DMS79 treated with DMSO at 0.1 percent for 48 hours (cell line): Measurements from ENCODE around the gene LMX1B.
"Not testable (repeated sequence)": the region's sequence is repeated elsewhere in the genome, so short reads cannot be mapped to it uniquely, and the experiment has no call there.

Experiments used
- DNase-seq: peaks from one replicate; lab custom pipeline; 2025; lab: John Stamatoyannopoulos, UW

Gene LMX1B

GRCh38 chr9:126697330-126697729 lies 83.6 kb downstream of the LMX1B start:
- no peak for DNase-seq

- DNase-seq, result no peak
Measured at GRCh38 chr9:126698251-126698650, 84.5 kb downstream of the LMX1B start.

- DNase-seq, result no peak
Measured at GRCh38 chr9:126698756-126699155, 85.0 kb downstream of the LMX1B start.

DNA sequence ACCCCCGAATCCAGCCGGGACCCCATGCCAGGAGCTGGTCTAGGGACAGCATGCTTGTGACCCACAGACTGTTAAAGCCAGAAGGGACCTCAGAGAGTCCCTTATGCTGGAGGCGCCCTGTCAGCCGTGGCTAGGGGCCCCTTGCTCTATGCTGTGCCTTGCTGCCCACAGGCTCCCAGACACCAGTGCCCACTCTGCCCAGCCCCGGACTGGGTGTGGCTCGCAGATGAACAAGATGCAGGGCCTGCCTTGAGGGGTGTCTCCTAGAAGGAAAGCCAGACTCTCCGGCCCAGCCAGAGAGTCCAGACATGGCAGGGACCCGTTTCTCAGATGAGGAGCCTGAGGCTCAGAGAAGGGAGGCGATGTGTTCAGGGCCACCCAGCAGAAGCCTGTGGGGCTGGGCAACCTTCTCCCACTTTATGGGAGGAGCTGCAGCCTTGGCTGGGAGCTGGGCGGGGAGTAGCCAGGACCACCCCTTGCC lies 85.7 kb downstream of the LMX1B start:
- DNase-seq, result no peak

GRCh38 chr9:126700296-126700695 lies 86.6 kb downstream of the LMX1B start:
- DNase-seq, result no peak

DNA sequence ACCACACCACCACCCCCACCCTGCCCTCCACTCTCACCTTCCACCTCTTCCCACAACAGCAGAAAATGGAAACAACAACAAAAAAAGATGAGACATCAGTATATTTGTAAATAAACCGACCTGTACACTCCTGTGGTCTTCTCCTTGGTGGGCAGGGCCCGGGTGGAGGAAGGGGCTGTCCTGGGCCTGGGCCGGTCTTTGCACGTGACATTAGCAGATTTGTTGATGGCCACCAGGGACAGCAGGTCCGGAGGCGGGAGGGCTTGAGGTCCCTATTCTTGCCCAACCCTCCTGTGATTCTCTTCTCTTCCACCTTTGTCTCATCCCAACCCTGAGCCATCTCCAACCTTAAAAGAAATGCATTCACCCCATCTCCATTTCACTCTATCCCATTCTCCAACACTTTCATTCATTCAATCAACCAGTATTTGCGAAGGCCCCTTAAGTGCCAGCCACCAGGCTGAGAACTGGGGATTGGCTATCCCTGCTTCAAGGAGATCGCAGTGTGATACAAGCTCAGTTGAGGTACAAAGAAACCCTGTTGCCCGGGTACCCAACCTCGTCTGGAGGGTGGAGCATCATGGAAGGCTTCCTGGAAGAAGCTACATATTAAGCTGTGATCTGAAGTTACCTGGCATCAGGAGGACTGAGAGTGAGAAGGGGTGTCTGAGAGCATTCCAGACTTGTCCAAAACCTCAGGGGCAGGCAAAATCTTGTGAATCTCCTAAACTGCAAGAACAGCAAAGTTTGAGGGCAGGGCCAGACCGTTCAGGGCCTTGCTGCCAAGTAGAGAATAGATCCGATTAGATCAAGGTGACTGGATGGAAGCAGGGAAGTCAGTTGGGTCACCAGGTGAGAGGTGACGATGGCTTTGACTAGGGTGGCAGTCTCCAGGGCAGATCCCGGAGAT lies 87.4 kb downstream of the LMX1B start:
- DNase-seq, result no peak

DNA sequence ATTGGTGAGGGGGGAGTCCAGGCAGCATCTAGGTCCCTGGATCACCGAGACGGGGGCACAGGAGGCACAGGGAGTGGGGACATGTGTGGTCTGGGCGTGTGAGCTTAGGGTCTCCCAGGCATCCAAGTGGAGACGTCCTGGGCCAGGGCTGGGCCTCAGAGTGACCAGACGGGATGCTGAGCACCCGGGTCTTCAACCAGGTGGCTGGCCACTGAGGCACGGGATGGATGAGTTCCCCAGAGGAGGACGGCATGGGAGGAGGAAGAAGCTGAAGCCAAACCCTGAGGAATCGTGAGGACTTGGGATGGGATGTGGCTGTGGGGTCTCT lies 88.0 kb downstream of the LMX1B start:
- no peak for DNase-seq

- DNase-seq, result no peak
Measured at GRCh38 chr9:126702151-126703001, 88.6 kb downstream of the LMX1B start.

DNA sequence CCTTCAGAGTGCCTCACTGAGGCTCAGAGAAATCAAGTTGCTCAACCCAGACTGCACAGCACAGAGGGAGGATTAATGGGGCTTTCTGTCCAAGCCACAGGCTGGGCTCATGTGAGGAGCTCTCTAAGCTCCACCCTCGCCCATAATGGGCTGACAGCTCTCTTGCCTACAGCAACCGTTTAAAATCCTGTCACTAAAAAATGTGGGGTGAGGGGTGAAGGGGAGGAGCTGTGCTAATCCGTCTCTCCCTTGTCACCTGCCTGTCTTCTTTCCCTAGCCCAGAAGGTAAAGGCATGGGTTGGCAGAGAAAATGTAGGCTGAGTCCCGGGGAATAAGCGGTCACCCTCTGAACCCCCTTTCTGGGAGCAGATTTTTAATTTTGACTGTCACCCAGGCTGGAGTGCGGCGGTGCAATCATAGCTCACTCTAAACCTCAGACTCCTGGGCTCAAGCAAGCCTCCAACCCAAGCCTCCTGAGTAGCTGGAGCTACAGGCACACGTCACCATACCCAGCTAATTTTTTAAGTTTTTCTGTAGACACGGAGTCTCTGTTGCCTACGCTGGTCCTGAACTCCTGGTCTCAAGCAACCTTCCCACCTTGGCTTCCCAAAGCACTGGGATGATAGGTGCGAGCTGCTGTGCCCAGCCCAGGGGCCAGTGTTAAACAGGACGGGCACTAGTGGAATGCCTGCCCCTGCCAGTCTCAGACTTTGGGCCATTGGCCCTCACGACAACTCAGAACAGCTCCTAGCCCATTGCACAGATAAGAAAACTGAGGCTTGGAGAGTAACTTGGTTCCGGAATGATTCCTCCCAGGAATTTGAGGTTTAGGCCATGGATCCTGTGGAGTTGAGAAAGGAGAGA lies 89.5 kb downstream of the LMX1B start:
- no peak for DNase-seq

DNA sequence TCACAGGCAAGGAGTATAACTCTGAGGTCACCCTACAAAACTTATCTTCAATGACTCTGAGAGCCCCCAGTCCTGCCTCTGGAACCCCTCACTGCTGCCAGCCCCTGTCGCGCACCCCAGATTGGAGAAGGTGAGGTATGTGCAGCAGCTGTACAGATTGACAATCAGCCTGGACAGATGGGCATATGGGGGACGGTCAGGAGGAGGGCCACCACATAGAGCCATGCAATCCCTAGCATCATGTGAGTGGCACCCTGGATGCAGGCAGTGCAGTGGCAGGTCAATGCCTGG lies 90.1 kb downstream of the LMX1B start:
- DNase-seq, result no peak

DNA sequence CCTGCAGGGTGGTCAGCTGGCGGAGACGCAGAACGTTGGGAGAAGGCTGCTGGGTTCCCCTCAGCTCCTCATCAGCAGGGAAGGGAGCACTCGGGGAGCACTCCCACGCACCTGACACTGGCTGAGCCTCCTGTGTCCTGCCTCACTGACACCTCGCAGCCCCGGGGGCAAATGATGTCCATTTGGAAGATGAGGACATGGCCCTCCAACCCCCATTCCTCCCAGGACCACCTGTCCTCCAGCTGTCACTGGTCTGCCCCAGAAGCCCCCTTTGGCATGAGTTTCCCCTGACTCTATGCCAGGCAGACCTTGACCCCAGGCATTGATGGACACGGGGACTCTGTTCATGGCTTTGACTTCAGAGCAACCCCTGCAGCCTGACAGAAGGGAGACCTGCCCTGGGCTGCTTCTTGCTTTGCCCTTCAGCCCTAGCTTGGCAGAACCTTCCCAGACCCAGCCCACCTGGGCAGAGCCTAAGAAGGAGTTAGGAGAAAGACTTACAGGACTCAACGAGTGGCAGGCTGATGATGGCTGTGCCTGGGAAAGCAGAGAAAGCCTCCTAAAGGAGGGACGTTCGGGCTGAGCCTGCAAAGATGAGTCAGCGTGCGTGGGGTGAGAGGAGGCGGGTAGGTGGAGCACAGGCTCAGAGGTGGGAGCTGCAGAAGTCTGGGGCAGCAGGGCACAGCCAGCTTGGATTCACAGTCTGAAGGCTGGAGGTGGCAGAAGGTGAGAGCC lies 90.6 kb downstream of the LMX1B start:
- no peak for DNase-seq

- peak; percentile 27 for DNase-seq
Measured at GRCh38 chr9:126704892-126705766, 91.4 kb downstream of the LMX1B start.

DNA sequence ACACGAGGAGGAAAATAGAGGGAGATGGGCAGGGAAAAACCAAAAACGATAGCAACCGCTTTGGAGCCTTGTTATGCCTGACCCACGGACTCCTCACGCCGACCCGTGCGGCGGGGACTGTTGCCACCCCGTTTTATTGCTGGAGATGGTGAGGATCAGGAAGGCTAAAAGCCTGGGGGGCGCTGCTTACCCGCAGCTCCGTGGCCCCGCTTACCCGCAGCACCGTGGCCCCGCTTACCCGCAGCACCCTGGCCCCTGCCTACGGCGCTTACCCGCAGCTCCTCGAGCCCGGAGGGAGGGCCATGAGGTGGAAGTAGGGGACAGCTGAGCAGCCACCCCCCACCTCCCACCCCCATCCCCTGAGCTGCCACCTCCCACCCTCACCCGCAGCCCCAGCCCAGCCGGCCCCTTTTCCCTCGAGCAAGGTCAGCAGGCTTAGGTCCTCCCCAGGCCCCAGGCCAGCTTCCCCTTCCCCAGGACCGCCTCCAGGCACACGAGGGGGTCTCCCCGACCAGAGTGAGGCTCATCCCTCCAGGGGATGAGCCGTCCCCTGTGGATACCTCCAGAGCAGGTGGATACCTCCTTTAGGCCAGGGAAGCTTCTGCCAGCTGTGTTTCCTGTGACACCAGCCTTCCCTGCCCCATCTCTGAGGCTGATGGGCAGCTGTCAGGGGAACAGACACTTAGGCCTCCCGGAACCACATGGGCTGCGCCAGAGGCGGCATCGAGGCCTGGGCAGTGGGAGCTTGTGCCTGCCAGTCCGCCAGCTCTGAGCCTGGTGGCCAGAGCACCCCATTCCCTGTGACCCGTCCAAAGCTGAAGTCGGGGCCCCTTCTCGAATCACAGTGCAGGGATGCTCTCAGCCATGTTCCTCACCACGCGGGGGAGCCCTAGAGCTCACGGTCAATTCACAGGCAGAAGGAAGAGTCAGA lies 92.3 kb downstream of the LMX1B start:
- DNase-seq, result no peak

DNA sequence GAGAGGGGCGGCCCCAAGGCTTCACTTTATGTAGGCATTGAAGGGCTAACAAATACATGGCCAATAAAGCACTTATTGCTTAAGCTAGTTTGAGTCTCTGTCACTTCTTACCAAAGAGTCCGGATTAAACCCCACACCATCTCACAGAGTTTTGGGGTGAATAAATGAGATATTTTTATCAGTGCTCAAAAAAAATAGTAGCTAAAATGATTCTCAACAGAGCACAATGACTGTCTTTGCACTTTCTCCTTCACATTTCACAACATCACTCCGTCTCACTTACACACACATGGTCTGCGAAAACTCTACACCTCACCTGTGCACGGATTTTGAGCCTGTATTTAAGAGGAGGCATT lies 92.9 kb downstream of the LMX1B start:
- no peak for DNase-seq

DNA sequence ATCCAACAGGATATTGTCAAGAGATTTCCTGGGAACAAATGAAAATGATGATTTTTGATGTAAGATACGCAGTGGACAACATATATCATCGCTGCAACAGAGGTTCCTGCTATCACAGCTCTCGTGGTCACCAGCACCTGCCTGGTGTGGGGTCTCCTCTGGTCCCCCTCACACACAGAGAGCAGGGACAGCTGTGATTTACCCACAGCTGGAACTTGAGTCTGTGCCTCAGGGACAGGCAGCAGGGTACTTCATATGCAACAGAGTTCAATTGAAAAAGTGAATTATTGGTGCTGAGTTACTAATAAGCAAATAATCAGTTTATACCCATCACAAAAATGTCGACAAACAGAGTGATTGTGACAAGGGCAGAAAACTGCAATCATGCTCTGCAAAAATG lies 93.4 kb downstream of the LMX1B start:
- no peak for DNase-seq

DNA sequence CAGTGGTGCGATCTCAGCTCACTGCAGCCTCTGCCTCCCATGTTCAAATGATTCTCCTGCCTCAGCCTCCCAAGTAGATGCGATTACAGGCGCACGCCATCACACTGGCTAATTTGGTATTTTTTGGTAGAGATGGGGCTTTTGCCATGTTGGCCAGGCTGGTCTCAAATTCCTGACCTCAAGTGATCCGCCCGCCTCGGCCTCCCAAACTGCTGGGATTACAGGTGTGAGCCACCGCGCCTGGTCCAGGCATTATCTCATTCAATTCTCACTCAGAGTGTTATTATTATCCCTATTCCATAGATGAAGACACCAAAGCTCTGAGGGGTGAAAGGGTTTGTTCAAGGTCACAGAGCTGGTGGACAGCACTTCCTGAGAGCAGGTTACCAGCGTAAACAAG lies 94.0 kb downstream of the LMX1B start:
- DNase-seq, result not testable (repeated sequence)

- no peak for DNase-seq
Measured at GRCh38 chr9:126708178-126708577, 94.5 kb downstream of the LMX1B start.

- DNase-seq, result no peak
Measured at GRCh38 chr9:126709241-126709640, 95.5 kb downstream of the LMX1B start.

DNA sequence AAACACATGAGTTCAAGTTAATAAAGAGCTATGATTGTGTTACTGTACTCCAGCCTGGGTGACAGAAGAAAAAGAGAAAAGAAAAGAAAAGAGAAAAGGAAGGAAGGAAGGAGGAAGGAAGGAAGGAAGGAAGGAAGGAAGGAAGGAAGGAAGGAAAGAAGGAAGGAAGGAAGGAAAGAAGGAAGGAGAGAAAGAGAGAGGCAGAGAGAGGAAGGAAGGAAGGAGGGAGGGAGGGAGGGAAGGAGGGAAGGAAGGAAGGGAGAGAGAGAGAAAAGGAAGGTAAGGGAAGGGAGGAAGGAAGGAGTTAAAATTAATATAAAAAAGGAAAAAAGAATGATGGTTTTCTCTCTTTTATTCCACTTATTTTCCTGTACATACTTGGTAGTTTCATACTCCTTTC lies 101.7 kb downstream of the LMX1B start:
- DNase-seq, result no peak

GRCh38 chr9:126717441-126717840 lies 103.7 kb downstream of the LMX1B start:
- not testable (repeated sequence) for DNase-seq
